ENCODE measurements around the gene TPRG1. TPM values are rescaled to one million over a fixed set of nuclear protein-coding genes. Genes with fewer than 3 reads are reported as not detected.

TPRG1 gene
- total RNA-seq, 1 experiment from 2014 or later: 1.0 TPM

GRCh38 chr3:189269365-189269764 lies 97.6 kb downstream of the TPRG1 start:
- POLR2A ChIA-PET (ENCODE audit: low non-redundant PET): interaction anchor here (0.6 kb wide), 1 partner anchor 7 kb away, joined by 8 read pairs; no protein-coding TSS in a partner anchor
- intact Hi-C loops (cut with micrococcal nuclease; ENCODE audit: unreplicated experiment): no loop called here
- Histone ChIP-seq H3K4me3 (ENCODE audit: low read depth, low read length, poor library complexity, severe bottlenecking) (no peak overlapping the region), H3K9me3 (ENCODE audit: low read depth, low read length, poor library complexity, severe bottlenecking) (no peaks in the 10 kb centered on the region), H3K4me1 (ENCODE audit: insufficient read depth, low read length, poor library complexity, severe bottlenecking) (peaks cover 55% of the 10 kb centered on the region), H3K27me3 (replicated peaks; ENCODE audit: insufficient read depth, low read depth, low read length, poor library complexity) (no peaks in the 10 kb centered on the region), H3K27ac (ENCODE audit: low read depth, low read length, poor library complexity, severe bottlenecking) (peak overlapping the region; percentile 78), H3K36me3 (ENCODE audit: insufficient read depth, low read length, poor library complexity, severe bottlenecking) (no peaks in the 10 kb centered on the region)
- DNase-seq (ENCODE audit: low spot score): peak; percentile 33
- BruUV-seq (replicated peaks): no TSS peak
- TF ChIP-seq EZH2 (IDR thresholded peaks at IDR 0.05; ENCODE audit: borderline replicate concordance, low read depth, low read length, poor library complexity, severe bottlenecking) (no peak), CTCF (conservative IDR thresholded peaks at IDR 0.05; ENCODE audit: low read depth, low read length) (no peak)
- CTCF ChIA-PET: interaction anchor here (0.6 to 0.7 kb wide), 2 partner anchors 534 to 640 kb away, joined by 3 to 10 read pairs; no protein-coding TSS in a partner anchor

GRCh38 chr3:189270248-189270832 lies 98.6 kb downstream of the TPRG1 start:
- peak overlapping the region; percentile 78 for H3K27ac ChIP-seq (ENCODE audit: low read depth, low read length, poor library complexity, severe bottlenecking)
- no peak for TF ChIP-seq EZH2 (IDR thresholded peaks at IDR 0.05; ENCODE audit: borderline replicate concordance, low read depth, low read length, poor library complexity, severe bottlenecking)
- TF ChIP-seq CTCF (conservative IDR thresholded peaks at IDR 0.05; ENCODE audit: low read depth, low read length): peak; percentile 88
- peak; percentile 91 for DNase-seq (ENCODE audit: low spot score)
- H3K27me3 ChIP-seq (replicated peaks; ENCODE audit: insufficient read depth, low read depth, low read length, poor library complexity): no peaks in the 10 kb centered on the region
- H3K4me3 ChIP-seq (ENCODE audit: low read depth, low read length, poor library complexity, severe bottlenecking): no peak overlapping the region
- no peaks in the 10 kb centered on the region for H3K36me3 ChIP-seq (ENCODE audit: insufficient read depth, low read length, poor library complexity, severe bottlenecking)
- intact Hi-C loops (cut with micrococcal nuclease; ENCODE audit: unreplicated experiment): loop anchor here (1.0 to 10.0 kb wide), 4 partner anchors 137 to 1112 kb away; no protein-coding TSS in a partner anchor
- ChIA-PET POLR2A (ENCODE audit: low non-redundant PET) (interaction anchor here (0.5 to 0.6 kb wide), 2 partner anchors 451 to 617 kb away, joined by 3 read pairs; no protein-coding TSS in a partner anchor), CTCF (no interaction called here)
- H3K4me1 ChIP-seq (ENCODE audit: insufficient read depth, low read length, poor library complexity, severe bottlenecking): peaks cover 65% of the 10 kb centered on the region
- no TSS peak for BruUV-seq (replicated peaks)
- H3K9me3 ChIP-seq (ENCODE audit: low read depth, low read length, poor library complexity, severe bottlenecking): no peaks in the 10 kb centered on the region

- Histone ChIP-seq H3K4me3 (ENCODE audit: low read depth, low read length, poor library complexity, severe bottlenecking) (no peak overlapping the region), H3K27me3 (replicated peaks; ENCODE audit: insufficient read depth, low read depth, low read length, poor library complexity) (no peaks in the 10 kb centered on the region), H3K36me3 (ENCODE audit: insufficient read depth, low read length, poor library complexity, severe bottlenecking) (no peaks in the 10 kb centered on the region), H3K9me3 (ENCODE audit: low read depth, low read length, poor library complexity, severe bottlenecking) (no peaks in the 10 kb centered on the region), H3K27ac (ENCODE audit: low read depth, low read length, poor library complexity, severe bottlenecking) (peak overlapping the region; percentile 78), H3K4me1 (ENCODE audit: insufficient read depth, low read length, poor library complexity, severe bottlenecking) (peaks cover 88% of the 10 kb centered on the region)
- ChIA-PET CTCF (interaction anchor here (0.5 to 1.8 kb wide), 10 partner anchors 36 to 1533 kb away, joined by 3 to 22 read pairs (median 4); no protein-coding TSS in a partner anchor), POLR2A (ENCODE audit: low non-redundant PET) (interaction anchor here (0.6 kb wide), 1 partner anchor 138 kb away, joined by 11 read pairs; no protein-coding TSS in a partner anchor)
- intact Hi-C loops (cut with micrococcal nuclease; ENCODE audit: unreplicated experiment): loop anchor here (1.0 to 10.0 kb wide), 4 partner anchors 135 to 1110 kb away; no protein-coding TSS in a partner anchor
- BruUV-seq (replicated peaks): no TSS peak
- peak; percentile 88 for DNase-seq (ENCODE audit: low spot score)
- TF ChIP-seq CTCF (conservative IDR thresholded peaks at IDR 0.05; ENCODE audit: low read depth, low read length): peak; percentile 77
- no peak for TF ChIP-seq EZH2 (IDR thresholded peaks at IDR 0.05; ENCODE audit: borderline replicate concordance, low read depth, low read length, poor library complexity, severe bottlenecking)
Measured at GRCh38 chr3:189272500-189273119, 100.8 kb downstream of the TPRG1 start.

Measured in A673 (cell line).